Upper lobe of left lung (tissue), 4 donors: Measurements from ENCODE around the gene MACROD2.

Experiments used
- POLR2A ChIP-seq, 4 donors: fragments of 450-650 bp; IDR thresholded peaks; one replicate each; pipeline ENCODE4 v1.5.1; 2016 to 2017; ENCODE audit warnings: antibody characterized with exemption in 4 of 4, mild to moderate bottlenecking in 2 of 4
- TF ChIP-seq, protein P1 (sequence below), 6 experiments: fragments of 450-650 bp in 4 of 6; fragments of 200-600 bp in 2 of 6; sonication (generic) in 2 of 6; IDR thresholded peaks; one replicate each; pipeline ENCODE4 v1.5.1; 2016 to 2019; ENCODE audit warnings: antibody characterized with exemption in 6 of 6

- TF ChIP-seq POLR2A (IDR thresholded peaks at IDR 0.05): no peak
- TF ChIP-seq, protein P1, sequence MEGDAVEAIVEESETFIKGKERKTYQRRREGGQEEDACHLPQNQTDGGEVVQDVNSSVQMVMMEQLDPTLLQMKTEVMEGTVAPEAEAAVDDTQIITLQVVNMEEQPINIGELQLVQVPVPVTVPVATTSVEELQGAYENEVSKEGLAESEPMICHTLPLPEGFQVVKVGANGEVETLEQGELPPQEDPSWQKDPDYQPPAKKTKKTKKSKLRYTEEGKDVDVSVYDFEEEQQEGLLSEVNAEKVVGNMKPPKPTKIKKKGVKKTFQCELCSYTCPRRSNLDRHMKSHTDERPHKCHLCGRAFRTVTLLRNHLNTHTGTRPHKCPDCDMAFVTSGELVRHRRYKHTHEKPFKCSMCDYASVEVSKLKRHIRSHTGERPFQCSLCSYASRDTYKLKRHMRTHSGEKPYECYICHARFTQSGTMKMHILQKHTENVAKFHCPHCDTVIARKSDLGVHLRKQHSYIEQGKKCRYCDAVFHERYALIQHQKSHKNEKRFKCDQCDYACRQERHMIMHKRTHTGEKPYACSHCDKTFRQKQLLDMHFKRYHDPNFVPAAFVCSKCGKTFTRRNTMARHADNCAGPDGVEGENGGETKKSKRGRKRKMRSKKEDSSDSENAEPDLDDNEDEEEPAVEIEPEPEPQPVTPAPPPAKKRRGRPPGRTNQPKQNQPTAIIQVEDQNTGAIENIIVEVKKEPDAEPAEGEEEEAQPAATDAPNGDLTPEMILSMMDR (IDR thresholded peaks at IDR 0.05): no peak
These were observed 651.7 kb downstream of the MACROD2 start for GRCh38 chr20:14647016-14647415.
